ENCODE measurements around the gene GSTM5. TPM values are rescaled to one million over a fixed set of nuclear protein-coding genes. Genes with fewer than 3 reads are reported as not detected.

The GSTM5 gene
- total and polyA plus RNA-seq, 2 of the 13 experiments (the other 11 are each of a cell fraction or from before 2014, with no cell fraction given), result not detected

DNA sequence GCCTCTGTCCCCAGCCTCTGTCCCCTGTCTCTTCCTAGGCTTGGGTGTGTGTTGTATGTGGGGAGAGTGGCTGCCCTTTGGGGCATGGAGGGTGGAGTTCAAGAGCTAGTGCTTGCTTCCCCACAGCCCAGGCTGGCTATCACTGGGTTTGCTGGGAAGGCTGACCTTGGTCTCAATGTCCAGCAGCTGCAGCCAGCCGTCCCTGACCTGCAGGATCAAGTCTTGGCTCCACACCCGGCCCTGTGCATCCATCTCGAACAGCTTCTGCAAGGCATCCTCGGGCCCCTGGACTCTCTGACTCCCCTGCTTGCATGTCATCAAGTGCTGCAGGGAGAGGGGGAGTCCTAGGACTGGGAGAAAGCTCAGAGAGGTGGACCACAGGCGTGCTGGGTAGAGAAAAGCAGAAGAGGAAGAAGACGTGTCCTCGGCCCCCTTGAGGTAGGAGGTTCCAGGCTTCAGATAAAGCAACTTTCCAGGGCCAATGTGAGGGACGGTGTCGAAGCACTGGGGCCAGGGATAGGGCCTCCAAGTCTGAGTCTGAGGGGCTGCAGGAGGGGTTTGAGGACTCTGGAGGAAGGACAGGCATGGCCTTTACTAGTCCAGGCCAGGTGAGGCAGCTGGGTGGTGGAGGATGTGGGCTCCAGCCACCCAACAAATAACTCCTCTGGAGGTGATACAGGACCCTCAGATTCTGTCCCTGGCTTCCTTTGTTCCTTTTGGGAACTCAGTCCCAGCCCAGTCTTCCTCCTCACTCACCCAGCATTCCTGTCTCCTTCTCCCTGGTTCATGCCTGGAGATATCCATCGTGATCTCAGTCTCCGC, 47.7 kb downstream of the GSTM5 start:
- no peak overlapping the region for H3K4me3 ChIP-seq (replicated peaks in 1 of 3; ENCODE audit: insufficient read depth in 1 of 3, low read depth in 2 of 3, low read length in 3 of 3)
- H3K36me3 ChIP-seq (replicated peaks in 1 of 2; ENCODE audit: control insufficient read depth in 1 of 2, insufficient read depth in 2 of 2, low read length in 2 of 2), result peaks cover 8 to 38% of the 10 kb centered on the region in 2 experiments; a peak in 4 of 5 replicates
- no peak for ATAC-seq
- H3K9ac ChIP-seq (ENCODE audit: insufficient read depth, low read depth, low read length), result no peak overlapping the region
- intact Hi-C loops (cut with micrococcal nuclease; ENCODE audit: unreplicated experiment) (no loop called here), in situ Hi-C loops (cut with HindIII; ENCODE audit: extremely low pct_ligation_motif_present, low pct_unique_long_range_greater_than_20kb) (no loop called here)
- peaks cover 24% of the 10 kb centered on the region for H3K79me2 ChIP-seq (ENCODE audit: insufficient read depth, low read length)
- H4K20me1 ChIP-seq (ENCODE audit: insufficient read depth, low read length), result no peaks in the 10 kb centered on the region
- no peak for FAIRE-seq
- H3K4me2 ChIP-seq (ENCODE audit: low read depth, low read length), result no peak overlapping the region
- WGBS (ENCODE audit: low lambda C conversion rate), result 97% methylated on average over 11 of the region's 11 CpGs
- TF ChIP-seq RBFOX2 (IDR thresholded peaks at IDR 0.05; ENCODE audit: low read depth, low read length) (no peak), ZBTB7A (CRISPR knock-in tag; IDR thresholded peaks at IDR 0.05) (0 out of 2 replicates have a peak, but pooled peaks have one; percentile 10), NR2F2 (IDR thresholded peaks at IDR 0.05; ENCODE audit: borderline replicate concordance, low read depth) (no peak), MEIS1 (CRISPR knock-in tag; IDR thresholded peaks at IDR 0.05; ENCODE audit: borderline replicate concordance) (no peak)
- H3K4me1 ChIP-seq (ENCODE audit: insufficient read depth, low read length), result peaks cover 49% of the 10 kb centered on the region
- H3K27me3 ChIP-seq (ENCODE audit: control insufficient read depth in 1 of 2, insufficient read depth in 2 of 2, low read length in 2 of 2), result no peaks in the 10 kb centered on the region; a peak in 1 of 5 replicates
- H3K9me3 ChIP-seq (ENCODE audit: low read length), result no peaks in the 10 kb centered on the region
- no peak for DNase-seq (ENCODE audit: low spot score)
- POLR2A ChIA-PET, result interaction anchor here (2.0 to 2.2 kb wide), 2 partner anchors 10 to 20 kb away, joined by 5 read pairs; no protein-coding TSS in a partner anchor
- CTCF ChIA-PET (ENCODE audit: low intra/inter-chr PET ratio, low total read pairs), result no interaction called here
- no TSS peak for BruUV-seq (replicated peaks)
- H2AFZ ChIP-seq (ENCODE audit: low read length), result no peak overlapping the region
- no peak overlapping the region for H3K27ac ChIP-seq (ENCODE audit: extremely low read length, insufficient read depth, low read length)

DNA sequence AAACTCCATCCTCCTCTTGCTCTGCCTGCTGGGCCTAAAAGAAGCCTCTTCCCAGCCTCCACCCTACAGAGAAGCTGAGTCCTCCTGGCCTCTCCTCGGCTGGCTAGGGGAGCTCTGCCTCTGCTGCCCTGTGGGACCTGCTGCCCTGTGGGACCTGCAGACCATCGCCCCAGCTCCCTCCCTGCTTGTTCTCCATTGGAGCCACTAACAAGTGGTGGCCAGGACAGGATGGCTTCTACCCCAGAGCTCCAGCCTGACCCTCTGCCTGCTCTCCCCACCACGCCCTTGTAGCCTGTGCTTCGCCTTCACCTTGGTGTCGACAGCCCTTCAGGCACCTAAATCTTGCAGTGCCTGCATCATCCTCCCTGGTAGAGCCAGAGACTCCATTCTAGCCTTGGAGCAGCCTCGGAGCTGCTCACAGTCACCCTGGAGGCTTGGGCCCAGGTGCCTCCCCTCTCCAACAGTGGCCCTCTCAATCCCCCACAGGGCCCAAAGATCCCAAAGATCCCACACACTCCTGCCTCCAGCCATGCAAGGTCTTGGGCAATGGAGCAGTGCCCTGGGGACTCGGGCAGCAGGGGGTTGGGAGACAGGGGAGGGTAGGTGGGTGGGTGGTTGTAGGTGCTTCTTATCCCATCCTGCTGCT, 48.7 kb downstream of the GSTM5 start:
- H3K9ac ChIP-seq (ENCODE audit: insufficient read depth, low read depth, low read length), result no peak overlapping the region
- H3K4me2 ChIP-seq (ENCODE audit: low read depth, low read length), result peak overlapping the region; percentile 7; the same call in 1 of the 2 replicates
- no peaks in the 10 kb centered on the region for H4K20me1 ChIP-seq (ENCODE audit: insufficient read depth, low read length)
- H3K27me3 ChIP-seq (ENCODE audit: control insufficient read depth in 1 of 2, insufficient read depth in 2 of 2, low read length in 2 of 2), result no peaks in the 10 kb centered on the region; a peak in 1 of 5 replicates
- BruUV-seq (replicated peaks), result no TSS peak
- H3K36me3 ChIP-seq (replicated peaks in 1 of 2; ENCODE audit: control insufficient read depth in 1 of 2, insufficient read depth in 2 of 2, low read length in 2 of 2), result peaks cover 7 to 35% of the 10 kb centered on the region in 2 experiments; a peak in 4 of 5 replicates
- H3K4me3 ChIP-seq (replicated peaks in 1 of 3; ENCODE audit: insufficient read depth in 1 of 3, low read depth in 2 of 3, low read length in 3 of 3), result no peak overlapping the region; a peak in 1 of 6 replicates
- 85% methylated on average over 4 of the region's 7 CpGs for WGBS (ENCODE audit: low lambda C conversion rate)
- peaks cover 24% of the 10 kb centered on the region for H3K79me2 ChIP-seq (ENCODE audit: insufficient read depth, low read length)
- in situ Hi-C loops (cut with HindIII; ENCODE audit: extremely low pct_ligation_motif_present, low pct_unique_long_range_greater_than_20kb), result no loop called here
- intact Hi-C loops (cut with micrococcal nuclease; ENCODE audit: unreplicated experiment), result no loop called here
- no peaks in the 10 kb centered on the region for H3K9me3 ChIP-seq (ENCODE audit: low read length)
- no peak for ATAC-seq
- ChIA-PET POLR2A (interaction anchor here (0.6 to 2.2 kb wide), 3 partner anchors 11 to 38 kb away, joined by 3 to 5 read pairs (median 5); no protein-coding TSS in a partner anchor), CTCF (ENCODE audit: low intra/inter-chr PET ratio, low total read pairs) (no interaction called here)
- no peak for DNase-seq (ENCODE audit: low spot score)
- H3K27ac ChIP-seq (ENCODE audit: extremely low read length, insufficient read depth, low read length), result no peak overlapping the region
- FAIRE-seq, result no peak
- no peak overlapping the region for H2AFZ ChIP-seq (ENCODE audit: low read length)
- peaks cover 59% of the 10 kb centered on the region for H3K4me1 ChIP-seq (ENCODE audit: insufficient read depth, low read length)
- TF ChIP-seq ZNF672 (CRISPR knock-in tag; IDR thresholded peaks at IDR 0.05) (no peak), THAP11 (CRISPR knock-in tag; IDR thresholded peaks at IDR 0.05) (no peak), SMC3 (IDR thresholded peaks at IDR 0.05; ENCODE audit: low read length) (no peak), ZNF383 (CRISPR knock-in tag; IDR thresholded peaks at IDR 0.05; ENCODE audit: borderline replicate concordance) (no peak), IKZF4 (CRISPR knock-in tag; IDR thresholded peaks at IDR 0.05; ENCODE audit: borderline replicate concordance, low read depth, not compliant biosample characterization) (no peak), MEIS1 (CRISPR knock-in tag; IDR thresholded peaks at IDR 0.05; ENCODE audit: borderline replicate concordance) (no peak), ARHGAP35 (CRISPR knock-in tag; IDR thresholded peaks at IDR 0.05; ENCODE audit: borderline replicate concordance) (no peak), ZC3H4 (CRISPR knock-in tag; IDR thresholded peaks at IDR 0.05; ENCODE audit: borderline replicate concordance) (no peak)
- TF ChIP-seq, protein P1, sequence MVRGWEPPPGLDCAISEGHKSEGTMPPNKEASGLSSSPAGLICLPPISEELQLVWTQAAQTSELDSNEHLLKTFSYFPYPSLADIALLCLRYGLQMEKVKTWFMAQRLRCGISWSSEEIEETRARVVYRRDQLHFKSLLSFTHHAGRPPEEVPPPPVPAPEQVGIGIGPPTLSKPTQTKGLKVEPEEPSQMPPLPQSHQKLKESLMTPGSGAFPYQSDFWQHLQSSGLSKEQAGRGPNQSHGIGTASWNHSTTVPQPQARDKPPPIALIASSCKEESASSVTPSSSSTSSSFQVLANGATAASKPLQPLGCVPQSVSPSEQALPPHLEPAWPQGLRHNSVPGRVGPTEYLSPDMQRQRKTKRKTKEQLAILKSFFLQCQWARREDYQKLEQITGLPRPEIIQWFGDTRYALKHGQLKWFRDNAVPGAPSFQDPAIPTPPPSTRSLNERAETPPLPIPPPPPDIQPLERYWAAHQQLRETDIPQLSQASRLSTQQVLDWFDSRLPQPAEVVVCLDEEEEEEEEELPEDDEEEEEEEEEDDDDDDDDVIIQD (CRISPR knock-in tag; IDR thresholded peaks at IDR 0.05; ENCODE audit: low read depth), result no peak
- TF ChIP-seq, protein P2, sequence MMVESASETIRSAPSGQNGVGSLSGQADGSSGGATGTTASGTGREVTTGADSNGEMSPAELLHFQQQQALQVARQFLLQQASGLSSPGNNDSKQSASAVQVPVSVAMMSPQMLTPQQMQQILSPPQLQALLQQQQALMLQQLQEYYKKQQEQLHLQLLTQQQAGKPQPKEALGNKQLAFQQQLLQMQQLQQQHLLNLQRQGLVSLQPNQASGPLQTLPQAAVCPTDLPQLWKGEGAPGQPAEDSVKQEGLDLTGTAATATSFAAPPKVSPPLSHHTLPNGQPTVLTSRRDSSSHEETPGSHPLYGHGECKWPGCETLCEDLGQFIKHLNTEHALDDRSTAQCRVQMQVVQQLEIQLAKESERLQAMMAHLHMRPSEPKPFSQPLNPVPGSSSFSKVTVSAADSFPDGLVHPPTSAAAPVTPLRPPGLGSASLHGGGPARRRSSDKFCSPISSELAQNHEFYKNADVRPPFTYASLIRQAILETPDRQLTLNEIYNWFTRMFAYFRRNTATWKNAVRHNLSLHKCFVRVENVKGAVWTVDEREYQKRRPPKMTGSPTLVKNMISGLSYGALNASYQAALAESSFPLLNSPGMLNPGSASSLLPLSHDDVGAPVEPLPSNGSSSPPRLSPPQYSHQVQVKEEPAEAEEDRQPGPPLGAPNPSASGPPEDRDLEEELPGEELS (CRISPR knock-in tag; IDR thresholded peaks at IDR 0.05), result no peak

Measured in HepG2 (cell line).